Suprapubic skin (tissue), 3 donors: ENCODE measurements around the gene RRP7A.

Experiments
- EP300 ChIP-seq: sonication (generic); formaldehyde crosslinking; IDR thresholded peaks from one replicate; pipeline ENCODE4 v1.6.1; 2017; ENCODE audit warnings: antibody characterized with exemption
- POLR2A ChIP-seq, 2 donors: fragments of 450-650 bp; IDR thresholded peaks; one replicate each; pipeline ENCODE4 v1.6.1; 2017; ENCODE audit warnings: antibody characterized with exemption in 2 of 2, mild to moderate bottlenecking in 2 of 2, moderate library complexity in 2 of 2
- TF ChIP-seq, protein P1 (sequence below), 2 donors: fragments of 200-600 bp in 1 of 2; fragments of 450-650 bp in 1 of 2; sonication (generic) in 1 of 2; IDR thresholded peaks; one replicate each; pipeline ENCODE4 v1.5.1; 2016 to 2019; ENCODE audit warnings: antibody characterized with exemption in 2 of 2, mild to moderate bottlenecking in 1 of 2, moderate library complexity in 1 of 2

DNA sequence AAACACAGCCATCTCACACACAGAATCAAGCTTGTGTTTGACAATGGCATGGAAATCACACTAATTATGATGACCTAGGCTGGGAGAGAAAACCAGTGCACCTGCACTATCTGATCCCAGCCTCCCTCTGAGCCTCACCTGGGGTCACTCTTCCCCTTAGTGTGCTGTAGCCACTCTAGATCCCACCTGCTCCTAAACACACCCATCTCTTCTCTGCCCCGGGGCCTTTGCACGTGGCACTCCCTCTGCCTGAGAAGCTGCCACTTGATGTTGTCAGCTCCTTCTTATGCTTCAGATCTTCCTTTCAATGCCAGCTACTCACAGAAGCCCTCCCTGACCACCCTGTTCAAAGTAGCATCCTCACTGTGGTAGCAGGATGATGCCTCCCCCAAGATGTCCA lies 44.5 kb downstream of the RRP7A start:
- TF ChIP-seq, protein P1, sequence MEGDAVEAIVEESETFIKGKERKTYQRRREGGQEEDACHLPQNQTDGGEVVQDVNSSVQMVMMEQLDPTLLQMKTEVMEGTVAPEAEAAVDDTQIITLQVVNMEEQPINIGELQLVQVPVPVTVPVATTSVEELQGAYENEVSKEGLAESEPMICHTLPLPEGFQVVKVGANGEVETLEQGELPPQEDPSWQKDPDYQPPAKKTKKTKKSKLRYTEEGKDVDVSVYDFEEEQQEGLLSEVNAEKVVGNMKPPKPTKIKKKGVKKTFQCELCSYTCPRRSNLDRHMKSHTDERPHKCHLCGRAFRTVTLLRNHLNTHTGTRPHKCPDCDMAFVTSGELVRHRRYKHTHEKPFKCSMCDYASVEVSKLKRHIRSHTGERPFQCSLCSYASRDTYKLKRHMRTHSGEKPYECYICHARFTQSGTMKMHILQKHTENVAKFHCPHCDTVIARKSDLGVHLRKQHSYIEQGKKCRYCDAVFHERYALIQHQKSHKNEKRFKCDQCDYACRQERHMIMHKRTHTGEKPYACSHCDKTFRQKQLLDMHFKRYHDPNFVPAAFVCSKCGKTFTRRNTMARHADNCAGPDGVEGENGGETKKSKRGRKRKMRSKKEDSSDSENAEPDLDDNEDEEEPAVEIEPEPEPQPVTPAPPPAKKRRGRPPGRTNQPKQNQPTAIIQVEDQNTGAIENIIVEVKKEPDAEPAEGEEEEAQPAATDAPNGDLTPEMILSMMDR (IDR thresholded peaks at IDR 0.05), result no peak
- TF ChIP-seq POLR2A (IDR thresholded peaks at IDR 0.05) (no peak), EP300 (no peak)
